Measurements from ENCODE around the gene SLC18A2.

Gene SLC18A2

GRCh38 chr10:117239051-117239450 is 1.9 kb upstream of the SLC18A2 start:
- DNase-seq = no peak

- no peak for DNase-seq
These were observed 943 bp upstream of the SLC18A2 start for GRCh38 chr10:117239721-117240620.

GRCh38 chr10:117241541-117242462 is 888 bp downstream of the SLC18A2 start:
- no peak for DNase-seq

DNA sequence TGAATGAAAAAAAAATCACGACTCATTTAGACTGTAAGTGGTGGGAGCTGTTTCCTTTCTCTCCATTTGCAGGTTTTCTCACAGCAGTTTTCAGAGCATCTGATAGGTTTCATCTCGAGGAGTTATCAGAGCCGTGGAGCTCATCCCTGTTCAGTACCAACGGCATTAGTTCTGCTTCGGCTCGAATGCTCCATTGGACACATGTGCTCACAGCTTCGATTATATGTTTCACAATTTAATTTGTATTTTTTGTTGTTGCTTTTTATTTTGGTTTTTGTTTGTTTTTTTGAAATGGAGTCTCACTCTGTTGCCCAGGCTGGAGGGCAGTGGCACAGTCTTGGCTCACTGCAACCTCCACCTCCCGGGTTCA is 1.5 kb downstream of the SLC18A2 start:
- DNase-seq = no peak

DNA sequence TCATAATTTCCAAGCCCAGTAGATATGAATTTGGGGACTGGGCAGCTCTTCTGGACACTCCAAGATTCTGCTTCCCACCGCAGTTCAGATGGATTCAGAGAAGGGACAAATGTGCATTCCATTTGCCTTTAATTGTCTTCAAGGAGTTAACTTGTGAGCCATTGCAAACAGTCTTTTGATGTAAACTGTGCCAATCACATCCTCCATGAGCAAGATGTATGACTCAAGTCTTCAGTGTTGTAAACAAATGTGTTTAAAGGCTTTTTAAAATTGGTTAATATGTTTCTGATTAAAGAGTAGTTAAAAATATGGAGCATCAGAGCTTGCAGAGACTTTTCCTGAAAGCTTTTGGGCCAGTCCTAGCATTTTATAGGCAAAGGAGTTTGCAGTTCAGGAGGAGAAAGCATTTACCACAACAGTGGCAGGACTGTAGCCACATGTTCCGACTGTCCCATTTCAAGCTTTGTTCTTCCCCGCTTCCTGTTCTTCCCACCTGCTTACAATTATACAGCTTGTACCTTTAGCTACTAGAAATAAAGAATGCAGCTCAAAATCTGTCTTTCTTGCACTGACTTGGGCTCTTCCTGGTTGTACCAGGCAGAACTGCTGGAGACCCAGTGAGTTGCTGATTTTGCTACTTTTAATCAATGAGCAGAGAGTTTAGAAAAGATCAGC is 6.2 kb downstream of the SLC18A2 start:
- no peak for DNase-seq

- DNase-seq = no peak
These were observed 8.0 kb downstream of the SLC18A2 start for GRCh38 chr10:117248750-117249465.

- no peak for DNase-seq
These were observed 8.7 kb downstream of the SLC18A2 start for GRCh38 chr10:117249493-117250093.

DNA sequence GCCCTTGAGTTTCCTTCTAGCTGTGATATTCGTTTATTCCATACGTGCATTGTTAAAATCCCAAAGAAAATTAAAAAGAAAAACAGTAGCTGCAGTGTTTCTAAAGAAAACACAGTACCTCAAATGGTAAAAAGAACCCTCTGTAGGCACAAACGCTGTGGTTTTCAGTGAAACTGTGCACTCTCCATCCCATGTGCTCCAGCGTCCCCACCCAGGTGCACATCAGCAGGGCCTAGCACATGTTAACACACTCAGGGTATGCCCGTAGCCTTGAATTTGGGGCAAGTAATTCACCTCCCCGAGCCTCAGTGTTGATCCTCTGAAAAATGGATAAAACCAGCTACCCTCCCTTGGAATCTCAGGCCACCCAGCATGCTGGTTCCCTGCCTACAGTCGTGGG is 9.5 kb downstream of the SLC18A2 start:
- no peak for DNase-seq

DNA sequence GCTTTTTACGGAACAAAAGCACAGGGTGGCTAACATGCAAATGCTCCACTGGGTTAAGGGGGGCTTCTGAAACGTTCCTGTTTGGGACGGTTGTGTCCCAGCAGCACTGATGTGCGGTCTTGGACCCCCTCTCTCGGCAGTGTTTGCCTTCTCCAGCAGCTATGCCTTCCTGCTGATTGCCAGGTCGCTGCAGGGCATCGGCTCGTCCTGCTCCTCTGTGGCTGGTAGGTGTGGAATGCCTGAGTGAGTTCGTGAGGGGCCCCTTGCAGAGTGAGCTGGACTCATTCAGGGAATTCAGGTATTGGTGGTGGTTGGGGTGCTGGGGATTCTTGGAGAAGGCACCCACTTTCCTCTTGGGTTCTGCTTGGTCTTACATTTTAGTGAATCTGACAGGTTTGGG is 13.0 kb downstream of the SLC18A2 start:
- no peak for DNase-seq

GRCh38 chr10:117254338-117254737 is 13.4 kb downstream of the SLC18A2 start:
- DNase-seq = no peak

- DNase-seq = no peak
These were observed 14.1 kb downstream of the SLC18A2 start for GRCh38 chr10:117254774-117255735.

DNA sequence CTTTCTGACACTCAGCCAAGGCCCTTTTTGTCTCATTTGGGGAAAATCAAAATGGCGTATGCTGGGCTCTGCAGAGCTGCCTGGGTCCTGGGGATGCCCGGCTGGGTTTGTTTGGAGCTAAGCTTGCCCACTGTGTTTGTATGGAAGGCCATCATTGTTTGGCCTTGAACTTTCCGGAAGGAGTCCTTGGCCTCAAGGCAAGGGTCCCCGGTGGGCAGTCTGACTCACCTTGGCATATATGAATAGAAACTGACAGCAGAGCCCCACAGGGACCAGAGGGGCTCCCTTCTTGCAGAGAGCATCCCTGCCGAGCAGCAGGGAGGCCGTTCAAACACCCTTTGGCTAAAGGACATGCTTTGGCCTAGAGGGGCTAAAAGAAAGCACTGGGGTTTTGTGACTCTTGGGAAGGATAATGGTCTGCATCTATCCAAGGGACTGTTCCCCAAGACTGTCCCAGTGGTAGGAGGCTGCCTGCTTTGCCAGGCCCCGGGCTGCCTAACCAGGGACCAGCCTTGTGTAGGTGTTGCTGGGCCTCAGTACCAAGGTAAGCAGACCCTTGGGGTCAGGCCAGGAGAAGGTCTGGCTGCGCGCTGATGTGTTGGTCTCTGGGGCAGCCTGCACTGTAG is 15.0 kb downstream of the SLC18A2 start:
- no peak for DNase-seq

- no peak for DNase-seq
These were observed 16.0 kb downstream of the SLC18A2 start for GRCh38 chr10:117256910-117257309.

DNA sequence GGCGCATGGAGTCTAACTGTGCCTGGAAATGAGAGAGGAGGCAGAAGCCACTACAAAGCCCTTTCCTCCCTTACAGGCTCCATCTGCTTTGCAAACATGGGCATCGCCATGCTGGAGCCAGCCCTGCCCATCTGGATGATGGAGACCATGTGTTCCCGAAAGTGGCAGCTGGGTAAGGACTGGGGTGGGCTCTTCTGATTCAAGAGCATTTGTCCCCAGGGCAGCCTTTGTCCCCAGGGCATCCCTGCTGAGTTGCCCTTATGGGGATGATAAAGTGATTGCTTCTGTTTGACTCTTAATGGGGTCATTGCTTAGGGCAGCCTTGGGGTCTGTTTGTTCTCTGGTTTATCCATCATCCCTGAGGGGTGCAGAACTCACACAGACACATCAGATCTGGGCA is 16.8 kb downstream of the SLC18A2 start:
- no peak for DNase-seq

- DNase-seq = no peak
These were observed 18.4 kb downstream of the SLC18A2 start for GRCh38 chr10:117259279-117259678.

DNA sequence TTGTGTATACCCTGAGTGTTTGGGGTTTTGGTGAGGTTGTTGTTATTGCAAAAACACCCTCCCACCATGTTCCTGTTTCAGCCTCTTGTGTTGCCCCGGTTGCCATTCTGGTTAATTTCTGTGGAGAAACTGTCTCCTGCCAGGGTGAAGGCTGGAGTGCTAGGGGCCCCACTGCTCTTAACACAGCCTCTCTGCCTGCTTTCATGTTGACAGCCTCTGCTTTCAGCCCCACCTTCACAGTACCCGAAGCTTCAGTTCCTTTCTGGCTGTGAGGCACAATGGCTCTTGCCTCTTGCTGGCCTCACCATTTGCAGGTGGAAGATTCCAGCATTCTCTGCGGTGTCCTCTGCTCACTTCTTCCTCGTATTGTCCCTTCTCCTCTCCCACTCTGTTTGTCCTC is 19.2 kb downstream of the SLC18A2 start:
- no peak for DNase-seq

DNA sequence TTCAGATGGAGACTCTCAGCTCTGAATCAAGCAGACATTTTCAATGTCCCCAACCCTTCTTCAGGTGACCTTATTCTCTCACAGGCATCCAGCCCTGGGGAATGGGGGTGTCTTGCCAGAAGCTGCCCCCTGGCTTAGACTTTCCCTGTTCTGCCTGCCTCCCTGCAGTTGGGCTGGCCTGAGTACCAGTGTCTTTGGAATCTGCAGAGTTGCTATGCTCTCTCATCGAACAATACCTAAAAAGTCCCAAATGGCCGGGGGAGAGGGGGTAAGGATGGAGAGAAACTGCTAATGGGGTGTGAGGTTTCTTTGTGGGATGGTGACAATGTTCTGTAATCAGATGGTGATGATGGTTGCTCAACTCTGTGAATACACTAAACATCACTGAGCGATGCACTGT is 20.6 kb downstream of the SLC18A2 start:
- DNase-seq = no peak

DNA sequence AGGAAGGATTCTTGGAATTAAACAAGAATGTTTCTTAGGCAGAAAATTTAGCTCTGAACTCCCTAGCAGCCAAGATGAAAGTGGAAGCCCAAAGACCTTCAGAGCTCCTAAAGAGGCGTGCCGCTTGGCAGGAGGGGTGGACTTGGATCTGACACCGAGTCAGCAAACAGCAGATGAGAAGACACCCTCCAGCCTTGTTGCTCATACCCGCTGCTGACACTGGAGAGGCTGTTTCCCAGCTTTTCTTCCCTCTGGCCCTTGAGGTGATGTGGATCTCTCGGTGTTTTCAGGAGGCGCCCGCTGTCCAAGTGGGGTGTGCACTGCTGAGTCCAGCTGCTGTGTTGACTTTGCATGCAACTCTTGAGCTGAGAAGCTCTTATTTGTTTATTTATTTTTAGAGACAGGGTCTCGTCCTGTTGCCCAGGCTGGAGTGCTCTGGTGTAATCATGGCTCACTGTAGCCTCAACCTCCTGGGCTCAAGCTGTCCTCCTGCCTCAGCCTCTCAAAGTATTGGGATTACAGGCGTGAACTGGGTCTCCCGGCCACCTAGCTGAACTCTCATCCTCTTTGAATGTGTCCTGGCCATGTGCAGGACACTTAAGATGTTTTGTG is 21.5 kb downstream of the SLC18A2 start:
- DNase-seq = no peak

GRCh38 chr10:117262903-117263293 is 22.0 kb downstream of the SLC18A2 start:
- DNase-seq = no peak

DNA sequence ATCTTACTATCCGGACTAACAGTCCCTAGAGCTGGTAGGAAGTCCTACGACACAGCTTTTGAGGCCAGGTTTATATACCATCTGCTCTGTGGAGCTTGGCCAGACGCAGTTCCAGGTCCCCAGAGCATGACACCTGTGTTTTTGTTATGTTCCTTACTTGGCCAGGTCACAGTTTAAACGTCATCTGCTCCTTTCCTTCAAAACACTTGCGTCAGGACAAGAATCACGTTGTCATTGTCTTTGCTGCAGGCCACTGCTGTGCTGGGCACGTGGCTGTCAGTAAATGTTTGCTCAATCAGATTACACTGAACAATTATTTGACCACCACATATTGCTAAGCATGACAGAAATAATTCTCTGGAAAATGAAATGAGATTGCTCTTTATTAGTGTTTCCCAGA is 23.9 kb downstream of the SLC18A2 start:
- DNase-seq = peak; percentile 20

Measured in NCI-H1092 treated with DMSO at 0.1 percent for 48 hours (cell line).